ENCODE results near the gene RALGAPA2.

DNA sequence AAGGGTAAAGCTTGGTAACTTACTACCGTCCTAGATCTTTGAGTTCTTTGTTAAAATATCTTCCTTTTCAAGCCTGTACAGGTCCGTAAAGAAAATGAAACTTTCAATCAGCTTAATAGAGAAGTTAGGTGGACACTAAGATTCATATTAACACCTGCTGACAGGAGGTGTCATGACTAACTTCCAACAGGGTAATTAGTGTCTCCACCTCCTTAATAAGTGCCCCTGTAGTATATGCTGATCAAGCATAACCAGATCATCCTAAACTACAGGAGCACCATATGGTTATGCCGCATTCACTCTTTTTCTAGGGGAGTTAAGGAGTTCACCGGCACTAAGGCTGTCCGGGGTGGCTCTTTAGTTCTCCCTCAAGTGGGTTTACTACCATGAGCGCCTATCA, 23.9 kb upstream of the RALGAPA2 start:
- TF ChIP-seq, protein P1, sequence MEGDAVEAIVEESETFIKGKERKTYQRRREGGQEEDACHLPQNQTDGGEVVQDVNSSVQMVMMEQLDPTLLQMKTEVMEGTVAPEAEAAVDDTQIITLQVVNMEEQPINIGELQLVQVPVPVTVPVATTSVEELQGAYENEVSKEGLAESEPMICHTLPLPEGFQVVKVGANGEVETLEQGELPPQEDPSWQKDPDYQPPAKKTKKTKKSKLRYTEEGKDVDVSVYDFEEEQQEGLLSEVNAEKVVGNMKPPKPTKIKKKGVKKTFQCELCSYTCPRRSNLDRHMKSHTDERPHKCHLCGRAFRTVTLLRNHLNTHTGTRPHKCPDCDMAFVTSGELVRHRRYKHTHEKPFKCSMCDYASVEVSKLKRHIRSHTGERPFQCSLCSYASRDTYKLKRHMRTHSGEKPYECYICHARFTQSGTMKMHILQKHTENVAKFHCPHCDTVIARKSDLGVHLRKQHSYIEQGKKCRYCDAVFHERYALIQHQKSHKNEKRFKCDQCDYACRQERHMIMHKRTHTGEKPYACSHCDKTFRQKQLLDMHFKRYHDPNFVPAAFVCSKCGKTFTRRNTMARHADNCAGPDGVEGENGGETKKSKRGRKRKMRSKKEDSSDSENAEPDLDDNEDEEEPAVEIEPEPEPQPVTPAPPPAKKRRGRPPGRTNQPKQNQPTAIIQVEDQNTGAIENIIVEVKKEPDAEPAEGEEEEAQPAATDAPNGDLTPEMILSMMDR (IDR thresholded peaks at IDR 0.05), result no peak
- TF ChIP-seq POLR2A (IDR thresholded peaks at IDR 0.05), result no peak

Measured in tibial nerve (tissue), 3 donors.